Activated T-helper 1 cell treated with Interleukin-2 at 50 U/mL for 16 hours (primary cell): ENCODE results near the gene IGFBP6.
"Not testable (repeated sequence)": the region's sequence is repeated elsewhere in the genome, so short reads cannot be mapped to it uniquely, and the experiment has no call there.

Experiments used
- DNase-seq: peaks from one replicate; pipeline ENCODE4 v3.0.0-alpha.2; 2020; ENCODE audit warnings: low read depth

Gene IGFBP6

DNA sequence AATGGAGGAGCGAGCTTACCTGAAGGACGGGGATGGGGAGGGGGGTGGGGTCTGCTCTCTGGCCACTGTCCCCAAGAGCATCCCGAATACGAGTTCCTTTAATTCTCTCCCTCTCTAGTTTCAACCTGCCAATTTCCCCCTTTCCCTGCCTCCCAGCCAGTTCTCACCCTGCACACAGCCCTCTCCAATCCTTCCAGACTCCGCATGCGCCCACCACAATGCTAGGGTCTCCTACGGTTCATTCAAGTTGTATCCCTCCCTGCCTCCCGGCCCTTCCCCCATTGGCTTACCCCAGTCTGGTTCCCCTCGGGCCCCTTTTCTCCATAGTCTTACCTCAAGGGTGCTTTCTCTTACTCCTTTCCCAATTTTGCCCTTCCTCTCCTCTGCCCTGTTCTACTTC lies 708 bp upstream of the IGFBP6 start:
- no peak for DNase-seq

DNA sequence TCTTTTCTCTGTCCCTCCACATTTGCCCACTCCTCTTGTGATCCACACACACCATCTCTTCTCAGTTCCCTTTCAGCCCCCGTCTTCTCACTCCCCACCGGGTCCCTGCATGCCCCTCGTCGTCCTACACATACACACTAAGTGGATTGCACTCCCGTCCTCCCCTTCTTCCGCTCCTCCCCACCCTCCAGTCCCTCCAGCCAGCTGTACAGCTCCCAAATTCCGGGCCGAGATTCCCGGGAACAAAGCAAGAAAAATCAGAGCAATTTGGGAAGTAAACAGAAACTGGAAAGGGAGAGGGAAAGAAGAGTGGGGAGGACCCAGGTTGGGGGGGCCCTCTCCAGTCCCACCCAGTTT lies 282 bp upstream of the IGFBP6 start:
- no peak for DNase-seq

DNA sequence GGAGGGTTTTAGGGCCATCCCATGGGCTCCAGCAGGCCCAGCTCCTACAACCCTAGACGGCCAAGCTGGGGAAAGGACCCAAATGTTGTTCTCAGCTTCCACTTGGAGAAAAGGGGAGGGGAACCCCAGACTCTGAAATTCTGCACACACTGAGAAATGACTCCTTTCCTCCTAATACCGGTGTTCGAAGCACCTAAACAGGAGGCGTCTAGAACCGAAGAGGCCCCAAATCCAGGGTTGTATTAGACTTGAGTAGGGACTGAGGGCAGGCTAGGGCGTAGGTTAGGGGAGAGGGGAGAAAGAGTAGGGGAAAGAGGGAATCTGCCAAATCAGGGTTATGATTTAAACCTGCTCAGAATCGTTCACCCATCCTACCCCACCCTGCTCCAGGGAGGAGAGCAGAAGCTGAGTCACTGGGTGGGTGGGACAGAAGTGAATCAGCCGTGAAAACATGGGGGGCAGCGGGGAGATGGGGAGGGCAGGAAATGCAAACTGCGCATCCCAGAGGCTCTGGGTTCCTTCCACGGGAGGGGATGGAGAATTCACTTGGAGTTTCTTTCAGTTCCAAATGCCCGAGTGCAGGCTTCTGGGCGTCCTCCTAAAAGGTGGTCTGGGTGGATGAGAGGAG lies 1.0 kb downstream of the IGFBP6 start:
- DNase-seq = no peak

DNA sequence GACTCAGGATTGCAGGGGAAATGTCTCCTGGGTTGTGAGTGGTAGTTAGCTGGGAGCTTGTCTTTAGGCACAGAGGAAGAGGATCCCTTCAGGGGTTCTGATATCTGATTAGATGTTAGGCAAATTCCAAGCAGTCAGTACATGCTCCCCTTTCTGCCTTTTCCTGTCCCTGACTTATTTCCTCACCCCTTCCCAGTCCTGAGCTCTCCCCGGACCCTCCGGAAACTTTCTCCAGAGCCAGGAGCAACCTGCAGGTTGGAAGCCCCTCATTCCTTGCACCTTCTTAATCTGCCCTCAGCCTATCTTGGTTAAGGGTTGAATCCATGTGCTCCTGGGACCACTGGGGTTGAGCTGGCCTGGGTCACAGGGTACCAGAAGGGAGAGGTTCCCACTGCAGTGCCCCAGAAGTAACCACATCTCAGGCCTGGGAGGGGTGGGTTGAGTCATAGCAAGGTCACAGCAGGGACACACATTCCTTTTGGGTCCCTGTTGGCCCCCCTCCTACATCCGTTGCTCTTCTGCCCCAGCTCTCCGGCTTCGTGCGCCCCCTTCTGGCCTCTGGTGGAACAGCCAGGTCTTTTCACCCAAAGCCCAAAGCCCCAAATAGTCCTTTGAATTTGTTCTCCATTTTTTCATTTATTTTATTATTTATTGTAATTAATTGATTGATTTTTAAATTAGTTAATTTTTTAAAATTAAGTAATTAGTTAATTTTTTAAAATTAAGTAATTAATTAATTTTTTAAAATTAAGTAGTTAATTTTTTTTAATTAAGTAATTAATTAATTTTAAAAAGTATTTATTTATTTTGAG lies 1.8 kb downstream of the IGFBP6 start:
- DNase-seq = peak; percentile 80

DNA sequence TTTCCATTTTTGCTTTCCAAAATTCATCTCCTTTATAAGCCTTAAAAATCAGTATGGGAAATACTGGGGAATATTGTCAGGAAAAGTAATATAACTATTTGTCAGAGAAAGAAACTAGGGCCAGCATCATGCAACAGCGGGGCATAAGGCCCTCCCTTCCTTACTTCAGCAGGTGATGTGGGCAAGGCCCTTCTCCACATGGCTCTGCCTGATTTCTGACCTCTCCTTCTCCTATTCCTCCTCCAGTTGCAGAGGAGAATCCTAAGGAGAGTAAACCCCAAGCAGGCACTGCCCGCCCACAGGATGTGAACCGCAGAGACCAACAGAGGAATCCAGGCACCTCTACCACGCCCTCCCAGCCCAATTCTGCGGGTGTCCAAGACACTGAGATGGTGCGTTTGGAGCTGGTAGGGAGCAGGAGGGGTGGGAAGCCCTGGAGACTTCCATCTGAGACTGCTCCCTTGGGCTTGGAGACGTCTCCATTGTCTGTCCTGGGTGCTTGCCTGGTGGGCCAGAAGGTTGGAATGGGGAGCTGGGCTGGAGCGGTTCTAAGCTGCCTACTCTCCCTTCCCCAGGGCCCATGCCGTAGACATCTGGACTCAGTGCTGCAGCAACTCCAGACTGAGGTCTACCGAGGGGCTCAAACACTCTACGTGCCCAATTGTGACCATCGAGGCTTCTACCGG lies 3.1 kb downstream of the IGFBP6 start:
- no peak for DNase-seq

DNA sequence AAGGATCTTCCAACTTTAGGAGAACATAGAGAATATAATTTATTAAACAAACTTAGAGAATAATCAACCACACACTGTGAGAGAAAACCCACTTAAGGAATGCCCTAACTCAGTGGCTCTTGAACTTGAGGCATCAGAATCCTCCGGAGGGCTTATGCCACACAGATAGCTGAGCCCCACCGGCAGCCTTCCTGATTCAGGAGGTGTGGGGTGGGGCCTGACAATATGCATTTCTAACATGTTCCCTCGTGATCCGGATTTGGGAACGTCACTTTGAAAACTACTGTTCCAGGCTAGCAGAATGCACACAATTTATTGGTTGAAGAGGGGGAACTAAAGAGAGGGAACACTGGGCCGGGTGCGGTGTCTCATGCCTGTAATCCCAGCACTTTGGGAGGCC lies 3.8 kb downstream of the IGFBP6 start:
- DNase-seq = no peak

DNA sequence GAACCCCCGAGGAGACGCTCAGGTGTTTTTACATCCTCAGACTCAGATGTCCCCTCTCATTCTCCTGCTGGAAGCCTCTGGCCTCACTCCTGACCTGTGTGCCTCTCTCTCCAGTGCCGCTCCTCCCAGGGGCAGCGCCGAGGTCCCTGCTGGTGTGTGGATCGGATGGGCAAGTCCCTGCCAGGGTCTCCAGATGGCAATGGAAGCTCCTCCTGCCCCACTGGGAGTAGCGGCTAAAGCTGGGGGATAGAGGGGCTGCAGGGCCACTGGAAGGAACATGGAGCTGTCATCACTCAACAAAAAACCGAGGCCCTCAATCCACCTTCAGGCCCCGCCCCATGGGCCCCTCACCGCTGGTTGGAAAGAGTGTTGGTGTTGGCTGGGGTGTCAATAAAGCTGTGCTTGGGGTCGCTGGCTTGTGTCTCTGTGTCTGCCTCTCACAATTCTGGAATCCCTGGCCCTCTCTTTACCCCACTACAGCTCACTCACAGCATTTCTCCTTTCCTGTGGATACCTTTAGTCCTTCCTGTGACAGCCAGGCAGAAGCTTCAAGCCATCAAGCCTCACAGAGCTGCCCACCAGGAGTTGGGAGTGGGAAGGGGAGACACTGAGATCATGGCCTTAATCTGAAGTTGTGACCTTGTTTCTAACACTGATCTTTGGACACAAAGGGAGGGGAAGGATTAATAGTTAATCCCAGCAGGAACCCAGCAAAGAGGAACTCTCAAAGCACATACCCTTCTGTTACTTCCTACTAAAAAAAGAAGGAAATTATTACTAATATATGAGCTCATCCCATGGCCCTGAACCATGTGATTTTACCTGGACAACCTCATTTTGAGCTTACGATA lies 4.7 kb downstream of the IGFBP6 start:
- no peak for DNase-seq

DNA sequence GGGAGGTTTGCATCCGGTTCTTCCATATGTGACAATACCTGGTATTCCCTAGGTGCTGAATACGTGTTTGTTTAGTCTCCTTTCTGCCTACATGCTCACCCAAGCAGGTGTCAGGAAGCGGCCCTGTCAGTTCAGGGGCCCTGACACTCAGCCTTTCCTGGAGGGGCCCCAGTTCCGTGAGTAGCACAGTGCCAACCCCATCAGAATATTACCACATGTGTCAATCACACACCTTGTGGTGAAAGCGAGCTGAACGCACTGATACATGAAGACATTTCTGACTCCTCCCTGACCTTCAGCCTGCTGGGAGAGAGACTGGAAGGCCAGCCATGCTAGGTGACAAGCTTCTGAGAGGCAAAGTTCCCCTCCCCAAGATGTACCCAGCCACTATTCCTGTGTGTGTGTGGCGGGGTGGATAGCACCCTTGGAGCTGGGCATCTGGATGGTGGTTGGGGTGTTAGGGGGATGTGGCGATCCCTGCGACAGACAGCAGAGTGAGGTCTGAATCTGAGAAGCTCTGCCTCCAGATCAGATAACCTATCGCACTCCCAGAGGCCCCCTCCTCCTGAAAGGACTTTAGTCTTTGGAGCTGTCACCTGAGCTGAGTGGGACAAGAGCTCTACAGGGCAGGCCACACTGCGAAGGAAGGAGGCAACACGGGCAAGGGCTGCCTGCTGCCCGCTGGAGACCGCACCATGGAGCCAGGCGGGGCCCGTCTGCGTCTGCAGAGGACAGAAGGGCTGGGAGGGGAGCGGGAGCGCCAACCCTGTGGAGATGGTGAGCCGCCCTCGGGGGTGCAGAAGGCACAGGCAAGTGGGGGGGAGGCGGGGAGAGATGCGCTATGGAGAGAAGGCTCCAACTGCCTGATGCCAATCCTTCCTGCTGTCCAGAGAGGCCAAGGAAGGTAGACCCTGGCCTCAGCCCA lies 5.7 kb downstream of the IGFBP6 start, which contains the start of gene SOAT2:
Gene SOAT2 (plus strand): TSS at position 604 of the 925 bp plus-strand sequence. CDS start 92 bp downstream, at position 696.
- peak; percentile 37 for DNase-seq

DNA sequence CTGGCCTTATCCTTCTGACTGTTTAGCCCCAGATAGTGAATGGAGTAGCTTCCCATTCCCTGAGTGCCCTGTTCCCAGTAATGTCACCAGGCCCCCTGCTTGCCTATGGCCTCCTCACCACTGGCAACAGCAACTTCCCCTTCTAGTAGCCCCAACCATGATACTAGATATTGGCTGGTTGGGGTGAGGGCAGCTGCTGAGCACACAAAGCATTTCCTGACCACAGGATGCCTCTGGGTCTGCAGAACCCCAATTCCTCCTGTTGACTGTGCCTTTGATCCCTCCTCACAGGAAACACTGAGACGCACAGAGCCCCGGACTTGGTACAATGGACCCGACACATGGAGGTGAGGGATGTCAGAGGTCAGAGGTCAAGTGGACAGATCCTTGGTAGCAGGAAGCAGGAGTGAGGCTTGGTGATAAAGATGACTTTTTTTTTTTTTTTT lies 6.4 kb downstream of the IGFBP6 start:
- no peak for DNase-seq

DNA sequence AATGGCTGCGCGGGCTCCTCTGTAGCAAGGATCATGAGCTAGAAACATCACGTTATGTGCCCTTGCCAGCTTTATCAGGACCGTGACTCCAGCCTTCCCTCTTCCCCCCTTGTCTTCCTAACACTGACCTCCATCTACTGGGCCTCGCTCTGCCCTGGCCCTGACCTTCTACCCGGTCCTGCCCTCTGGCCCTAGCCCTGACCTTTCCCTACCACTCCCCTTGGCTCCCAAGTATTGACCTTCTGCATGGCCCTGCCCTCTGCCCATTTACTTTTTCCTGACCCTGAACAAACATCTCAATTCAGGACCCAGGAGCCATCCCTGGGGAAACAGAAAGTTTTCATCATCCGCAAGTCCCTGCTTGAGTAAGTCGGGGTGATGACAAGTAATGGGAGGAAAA lies 7.8 kb downstream of the IGFBP6 start:
- no peak for DNase-seq

DNA sequence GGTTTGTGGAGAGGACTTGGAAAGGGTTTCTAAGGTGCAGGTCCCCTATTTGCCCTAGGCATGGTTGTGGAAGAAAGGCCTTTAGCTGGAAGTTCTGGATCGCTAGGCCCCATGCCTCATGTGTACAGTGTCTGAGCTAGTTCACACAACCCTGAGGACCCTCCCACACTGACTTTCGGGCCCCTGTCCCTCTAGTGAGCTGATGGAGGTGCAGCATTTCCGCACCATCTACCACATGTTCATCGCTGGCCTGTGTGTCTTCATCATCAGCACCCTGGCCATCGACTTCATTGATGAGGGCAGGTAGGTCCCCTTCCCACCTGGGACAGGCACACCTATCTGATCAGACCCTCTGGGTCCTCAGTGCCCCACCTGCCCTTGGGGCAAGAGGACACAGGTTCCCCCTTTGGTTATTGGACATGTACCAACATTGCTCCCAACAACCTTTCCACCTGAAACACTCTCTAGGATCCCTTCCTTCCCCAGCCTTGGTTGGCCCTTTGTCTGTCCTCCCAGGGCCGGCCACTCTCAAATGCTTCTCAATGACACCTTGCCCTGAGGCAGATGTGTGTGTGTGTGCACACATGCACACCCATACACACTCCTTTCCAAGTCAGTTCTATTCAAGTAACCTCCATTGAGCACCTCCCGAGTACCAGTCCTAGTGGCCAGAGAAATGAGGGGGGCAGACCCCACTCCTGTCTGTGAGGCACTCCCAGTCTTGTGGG lies 8.4 kb downstream of the IGFBP6 start:
- DNase-seq = no peak

DNA sequence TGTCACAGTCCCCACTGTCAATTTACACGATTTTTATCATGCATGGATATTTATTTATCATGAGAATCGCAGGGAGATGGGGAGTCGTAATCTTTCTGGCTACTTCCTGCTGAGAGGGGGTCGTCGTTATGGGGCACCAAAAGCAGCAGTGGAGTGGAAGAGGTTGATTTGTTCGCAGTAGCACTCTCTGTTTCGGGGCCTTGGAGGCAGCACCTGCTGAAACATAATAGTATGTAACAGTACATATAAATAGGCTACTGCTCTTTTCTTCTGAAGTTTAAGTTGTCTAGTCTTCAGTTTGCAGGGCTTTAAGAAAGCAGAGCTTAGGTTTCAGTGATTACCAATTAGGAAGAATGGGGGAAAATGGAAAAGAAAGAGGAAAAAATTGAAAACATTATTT lies 9.7 kb downstream of the IGFBP6 start:
- DNase-seq = no peak

DNA sequence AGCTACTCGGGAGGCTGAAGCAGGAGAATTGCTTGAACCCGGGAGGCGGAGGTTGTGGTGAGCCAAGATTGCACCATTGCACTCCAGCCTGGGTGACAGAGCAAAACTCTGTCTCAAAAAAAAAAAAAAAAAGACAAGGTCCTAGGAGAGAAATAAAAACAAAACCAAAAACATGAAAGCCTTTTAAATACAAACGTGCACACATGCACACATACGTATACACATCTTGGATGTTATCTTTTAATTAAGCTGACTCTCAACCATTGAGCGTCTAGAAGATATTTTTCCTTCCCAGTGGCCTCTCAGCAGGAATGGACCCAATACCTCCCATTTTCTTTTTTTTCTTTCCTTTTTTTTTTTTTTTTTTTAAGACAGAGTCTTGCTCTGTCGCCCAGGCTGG lies 15.0 kb downstream of the IGFBP6 start:
- not testable (repeated sequence) for DNase-seq

DNA sequence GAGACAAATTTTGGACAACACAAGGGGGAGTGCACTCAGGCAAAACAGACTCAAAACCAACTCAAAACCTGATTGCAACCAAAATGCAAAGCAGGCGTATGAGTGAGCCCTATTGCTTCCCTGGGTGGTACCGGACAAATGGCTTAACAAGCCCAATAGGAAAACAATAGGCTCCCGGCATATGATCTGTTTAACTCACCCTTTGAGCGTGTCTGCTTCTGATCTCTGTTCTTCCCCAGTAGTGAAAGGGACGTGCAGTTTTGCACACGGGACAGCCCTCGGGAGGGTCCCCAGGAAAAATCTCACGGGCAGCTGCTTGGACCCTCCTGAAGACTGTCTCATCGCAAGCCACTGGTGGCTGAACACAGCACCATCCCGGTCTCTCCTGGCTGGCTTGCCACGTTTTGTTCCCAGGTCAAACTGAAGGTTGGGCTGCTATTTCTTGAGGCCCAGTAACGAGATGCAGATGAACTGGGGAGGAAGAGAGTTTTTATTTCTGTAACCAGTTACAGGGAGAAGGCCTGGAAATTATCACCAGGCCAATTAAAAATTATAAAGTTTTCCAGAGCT lies 15.8 kb downstream of the IGFBP6 start:
- no peak for DNase-seq

DNA sequence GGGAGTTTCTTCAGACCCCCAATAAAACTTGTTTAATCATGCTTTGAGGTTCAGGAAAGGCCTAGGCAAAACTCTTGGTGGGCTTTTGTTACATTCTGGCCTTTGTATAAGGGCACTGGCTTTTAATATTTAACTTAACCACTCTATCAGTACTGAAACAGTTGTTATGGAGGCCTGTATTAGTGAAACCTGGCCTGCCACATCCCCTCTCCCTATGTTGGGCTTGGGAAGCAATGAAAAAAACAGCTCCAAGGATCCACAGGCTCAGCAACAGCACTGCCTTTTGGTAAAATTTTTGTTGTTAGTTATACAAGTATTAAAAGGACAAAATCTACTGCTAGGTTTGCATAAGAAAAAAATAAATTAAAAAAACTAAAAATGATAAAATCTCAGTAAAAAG lies 16.5 kb downstream of the IGFBP6 start:
- no peak for DNase-seq

DNA sequence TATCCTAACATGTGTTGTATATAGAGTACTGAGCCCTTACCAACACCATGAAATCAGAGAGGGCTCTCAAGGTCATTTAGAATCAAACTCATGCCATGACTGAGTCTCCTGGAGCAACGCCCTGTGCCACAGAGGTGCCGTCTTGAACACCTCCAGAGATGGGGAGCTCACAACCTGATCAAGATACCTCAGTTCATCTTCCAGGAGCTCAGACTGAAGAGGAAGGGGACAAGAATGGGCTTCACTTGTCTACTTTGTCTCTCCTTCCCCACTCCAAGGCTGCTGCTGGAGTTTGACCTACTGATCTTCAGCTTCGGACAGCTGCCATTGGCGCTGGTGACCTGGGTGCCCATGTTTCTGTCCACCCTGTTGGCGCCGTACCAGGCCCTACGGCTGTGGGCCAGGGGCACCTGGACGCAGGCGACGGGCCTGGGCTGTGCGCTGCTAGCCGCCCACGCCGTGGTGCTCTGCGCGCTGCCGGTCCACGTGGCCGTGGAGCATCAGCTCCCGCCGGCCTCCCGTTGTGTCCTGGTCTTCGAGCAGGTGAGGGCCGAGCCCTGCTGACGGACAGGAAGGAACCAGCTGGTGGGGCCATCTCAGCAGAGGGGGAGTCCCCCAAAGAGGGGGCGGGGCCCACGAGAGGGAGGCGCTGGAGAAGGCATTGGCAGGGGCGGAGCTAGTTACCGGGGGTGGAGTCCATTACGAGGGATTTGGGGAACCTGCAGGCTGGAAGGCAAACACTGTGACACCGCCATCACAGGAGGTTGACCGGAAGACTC lies 17.8 kb downstream of the IGFBP6 start:
- no peak for DNase-seq

DNA sequence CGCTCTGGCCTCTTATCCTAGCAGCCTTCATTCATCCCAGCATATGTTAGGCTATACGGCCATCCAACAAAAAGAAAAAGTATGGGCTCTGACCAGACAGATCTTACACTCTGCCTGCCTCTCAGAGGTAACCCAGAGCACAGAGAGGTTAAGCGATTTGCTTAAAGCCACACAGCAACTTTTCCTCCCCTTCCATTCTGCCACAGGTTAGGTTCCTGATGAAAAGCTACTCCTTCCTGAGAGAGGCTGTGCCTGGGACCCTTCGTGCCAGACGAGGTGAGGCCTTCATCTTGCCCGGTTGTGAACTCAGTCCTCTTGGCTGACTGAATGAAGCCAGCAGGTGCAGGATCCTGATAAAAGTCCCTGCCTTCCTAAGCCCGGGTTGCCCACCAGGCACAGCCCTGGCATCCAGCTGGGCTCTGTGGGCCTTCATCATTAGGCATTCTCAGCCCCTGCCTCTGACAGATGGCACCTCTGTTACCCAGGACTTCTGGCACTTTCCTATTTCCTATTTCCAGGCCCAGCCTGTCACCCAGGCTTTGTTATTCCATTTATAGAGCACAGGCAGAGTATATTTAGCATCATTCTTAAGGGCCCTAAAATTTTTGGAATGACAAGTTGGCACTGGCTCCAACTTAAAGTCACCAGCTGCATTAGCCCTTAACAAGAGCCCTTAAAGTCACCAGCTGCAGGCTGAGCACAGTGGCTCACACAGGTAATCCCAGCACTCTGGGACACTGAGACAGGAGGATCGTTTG lies 18.6 kb downstream of the IGFBP6 start:
- DNase-seq = no peak

DNA sequence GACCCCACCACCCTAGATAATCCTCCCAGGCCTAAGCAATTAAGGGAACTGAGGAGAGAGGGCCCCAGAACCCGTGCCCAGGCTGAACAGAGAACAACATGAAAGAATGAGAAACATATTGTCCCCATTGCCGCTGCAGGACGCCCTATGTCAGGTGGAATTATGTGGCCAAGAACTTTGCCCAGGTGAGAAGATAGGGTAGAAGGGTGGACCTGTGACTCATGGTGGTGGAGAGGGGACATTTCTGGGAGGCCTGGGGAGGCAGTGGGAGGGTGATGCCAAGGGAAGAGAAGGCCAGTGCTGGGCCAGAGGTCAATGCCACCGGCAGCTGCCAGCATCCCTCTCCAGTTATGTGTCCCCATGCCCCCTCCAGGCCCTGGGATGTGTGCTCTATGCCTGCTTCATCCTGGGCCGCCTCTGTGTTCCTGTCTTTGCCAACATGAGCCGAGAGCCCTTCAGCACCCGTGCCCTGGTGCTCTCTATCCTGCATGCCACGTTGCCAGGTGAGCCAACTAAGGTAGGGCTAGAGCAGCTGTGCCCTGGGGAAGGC lies 21.4 kb downstream of the IGFBP6 start:
- DNase-seq = no peak
